GM23338 (cell line): ENCODE results near the gene ATXN7L2.

ENCODE experiments used
- CREB1 ChIP-seq: fragments of 250-450 bp; sonication (Bioruptor Pico); IDR thresholded peaks from 2 replicates; pipeline ENCODE4 v1.5.0; 2020; ENCODE audit warnings: low read depth, mild to moderate bottlenecking, moderate library complexity
- CTCF ChIP-seq, 2 experiments: fragments of 200-600 bp in 1 of 2; sonication (generic) in 1 of 2; conservative IDR thresholded peaks; 2 replicates each; pipeline versions ENCODE4 v1.5.1 to v1.6.1; 2016 to 2017; ENCODE audit warnings: antibody characterized with exemption in 2 of 2, low read depth in 2 of 2, mild to moderate bottlenecking in 2 of 2, moderate library complexity in 1 of 2
- ETS1 ChIP-seq: IDR thresholded peaks from 2 replicates; pipeline ENCODE4 v1.6.1; 2016; ENCODE audit warnings: antibody characterized with exemption
- EZH2 ChIP-seq: fragments of 200-600 bp; sonication (generic); IDR thresholded peaks from one replicate; pipeline ENCODE4 v1.8.0; 2017; ENCODE audit warnings: antibody characterized with exemption, mild to moderate bottlenecking, low read depth; ENCODE audit not compliant: unreplicated experiment
- EZH2phosphoT487 ChIP-seq: fragments of 200-600 bp; sonication (generic); IDR thresholded peaks from one replicate; pipeline ENCODE4 v1.8.1; 2018; ENCODE audit warnings: antibody characterized with exemption; ENCODE audit not compliant: unreplicated experiment
- JUNB ChIP-seq: IDR thresholded peaks from one replicate; pipeline ENCODE4 v1.6.1; 2016; ENCODE audit warnings: antibody characterized with exemption; ENCODE audit not compliant: unreplicated experiment
- REST ChIP-seq: IDR thresholded peaks from one replicate; pipeline ENCODE4 v1.6.1; 2018; ENCODE audit warnings: antibody characterized with exemption; ENCODE audit not compliant: unreplicated experiment
- ZNF331 ChIP-seq: fragments of 250-450 bp; sonication (Bioruptor Pico); IDR thresholded peaks from 2 replicates; pipeline ENCODE4 v1.5.0; 2020; ENCODE audit warnings: low read depth, mild to moderate bottlenecking, moderate library complexity
- ZNF462 ChIP-seq: fragments of 250-450 bp; sonication (Bioruptor Pico); IDR thresholded peaks from 2 replicates; pipeline ENCODE4 v1.5.0; 2020; ENCODE audit warnings: mild to moderate bottlenecking, moderate library complexity

- TF ChIP-seq EZH2phosphoT487 (no peak), ZNF462 (no peak), CTCF (conservative IDR thresholded peaks at IDR 0.05; ENCODE audit: low read depth in 2 of 2) (no peak), CREB1 (no peak), JUNB (no peak), EZH2 (no peak), REST (no peak), ZNF331 (CRISPR knock-in tag) (no peak), ETS1 (no peak)
These were observed 3.8 kb upstream of the ATXN7L2 start for GRCh38 chr1:109479901-109480300.
